Heart left ventricle (tissue), 16 donors: ENCODE results near the gene SORCS2. TPM values are rescaled to one million over a fixed set of nuclear protein-coding genes. Genes with fewer than 3 reads are reported as not detected.

ENCODE experiments used
- ATAC-seq, 4 donors: fragments of 200-7000 bp; cut with Tn5 transposase; one replicate each; pipeline ENCODE4 v1.9.1; 2020 to 2022; ENCODE audit warnings: moderate library complexity in 4 of 4, mild to moderate bottlenecking in 3 of 4, moderate number of reproducible peaks in 1 of 4
- DNase-seq, 5 donors: peaks; one replicate each; pipeline ENCODE4 v3.0.0-alpha.2; 2020
- H3K27ac ChIP-seq, 12 donors: fragments of 200-600 bp; sonication (generic) in 4 of 12; one replicate each; pipeline versions ENCODE4 v1.5.0 to v1.8.0; 2016 to 2022; ENCODE audit warnings: mild to moderate bottlenecking in 2 of 12
- H3K27me3 ChIP-seq, 9 donors: fragments of 200-600 bp; sonication (generic) in 2 of 9; one replicate each; pipeline versions ENCODE4 v1.5.1 to v1.8.0; 2016 to 2022; ENCODE audit warnings: mild to moderate bottlenecking in 3 of 9
- H3K36me3 ChIP-seq, 9 donors: fragments of 200-600 bp; sonication (generic) in 2 of 9; one replicate each; pipeline versions ENCODE4 v1.5.0 to v1.8.0; 2018 to 2022; ENCODE audit warnings: mild to moderate bottlenecking in 2 of 9
- H3K4me1 ChIP-seq, 12 donors: fragments of 200-600 bp; sonication (generic) in 4 of 12; one replicate each; pipeline versions ENCODE4 v1.5.0 to v1.8.0; 2016 to 2022; ENCODE audit warnings: mild to moderate bottlenecking in 3 of 12
- H3K4me3 ChIP-seq, 12 donors: fragments of 200-600 bp; sonication (generic) in 4 of 12; one replicate each; pipeline versions ENCODE4 v1.5.0 to v1.8.0; 2017 to 2022; ENCODE audit warnings: mild to moderate bottlenecking in 9 of 12, moderate library complexity in 4 of 12
- H3K9me3 ChIP-seq, 12 donors: fragments of 200-600 bp; sonication (generic) in 4 of 12; one replicate each; pipeline versions ENCODE4 v1.5.0 to v1.8.0; 2016 to 2022; ENCODE audit warnings: mild to moderate bottlenecking in 1 of 12
- POLR2A ChIP-seq, 2 donors: fragments of 450-650 bp; IDR thresholded peaks; one replicate each; pipeline ENCODE4 v1.6.1; 2017; ENCODE audit warnings: antibody characterized with exemption in 2 of 2, mild to moderate bottlenecking in 2 of 2, moderate library complexity in 2 of 2
- WGBS, 4 donors: extraction: QIAGEN DNeasy Blood & Tissue Kit in 2 of 4; methylation state at CpG; one replicate each; pipeline versions ENCODE4 v1.1.5 to v1.1.7; 2013 to 2018; 5-methylcytosine and 5-hydroxymethylcytosine counted together
- intact Hi-C, 10 donors: fragments of 100-400 bp; cut with DNase I; formaldehyde crosslinking; loops; one replicate each; pipeline versions ENCODE4 v1.11.1 to v1.14.2; 2022
- polyA plus RNA-seq, 2 donors: library from polyadenylated mRNA; stranded (reverse); fragments of 200-250 nt; gene quantifications; one replicate each; pipeline ENCODE4 v1.2.3, GENCODE V29; 2013
- total RNA-seq, 9 donors: library from RNA; depleted of rRNA in 2 of 9; stranded (reverse); fragments of >200 nt in 2 of 9; fragmentation: NEBNext Ultra II Directional in 3 of 9; extraction: Animal tissue kit (Norgen Biotek cat#: 25700) in 3 of 9; gene quantifications; one replicate each; pipeline versions ENCODE4 v1.1.0 to v1.2.4, GENCODE V29; 2016 to 2023
- TF ChIP-seq, protein P1 (sequence below), 12 donors: fragments of 200-600 bp; sonication (generic) in 4 of 12; IDR thresholded peaks; one replicate each; pipeline versions ENCODE4 v1.5.0 to v1.8.0; 2018 to 2022; ENCODE audit warnings: antibody characterized with exemption in 12 of 12, mild to moderate bottlenecking in 5 of 12
- donor health status: ischemic (EF 13 %, LVEDD 7.1; RV severe dilation, severe dysfunction).
- donor health status: healthy with polysubstance abuse.
- donor health status: DM: no; HTN: yes; CAD: no.
- donor health status: DM: no; HTN: no; CAD: no.
- donor health status: ischemic (EF 25% LVEDD 6.9; RV normal size, moderate dysfunction).
- donor health status: ischemic (EF 25% LVEDD 5.7; RV mildly dilated, moderate dysfunction).
- donor health status: healthy.
- donor health status: DM: yes; HTN: yes; CAD: no.
- donor health status: ischemic (EF 35%, LVEDD 5.7; RV mildly dilated, moderate dysfunction).
- donor health status: nonischemic (EF 11% LVEDD 7.7; RV severe dilation, severe dysfunction).
- donor health status: DM: yes; HTN: yes; CAD: no.
- donor health status: PGD.
- donor health status: ischemic (EF 29% LVEDD 5.4; RV normal size, mild dysfunction).
- donor health status: nonischemic (EF 23%, LVEDD 6.1; RV moderate dilation, normal function).

The SORCS2 gene
- total and polyA plus RNA-seq, 11 donors = 0.28 to 5.5 (median 2.4) TPM

DNA sequence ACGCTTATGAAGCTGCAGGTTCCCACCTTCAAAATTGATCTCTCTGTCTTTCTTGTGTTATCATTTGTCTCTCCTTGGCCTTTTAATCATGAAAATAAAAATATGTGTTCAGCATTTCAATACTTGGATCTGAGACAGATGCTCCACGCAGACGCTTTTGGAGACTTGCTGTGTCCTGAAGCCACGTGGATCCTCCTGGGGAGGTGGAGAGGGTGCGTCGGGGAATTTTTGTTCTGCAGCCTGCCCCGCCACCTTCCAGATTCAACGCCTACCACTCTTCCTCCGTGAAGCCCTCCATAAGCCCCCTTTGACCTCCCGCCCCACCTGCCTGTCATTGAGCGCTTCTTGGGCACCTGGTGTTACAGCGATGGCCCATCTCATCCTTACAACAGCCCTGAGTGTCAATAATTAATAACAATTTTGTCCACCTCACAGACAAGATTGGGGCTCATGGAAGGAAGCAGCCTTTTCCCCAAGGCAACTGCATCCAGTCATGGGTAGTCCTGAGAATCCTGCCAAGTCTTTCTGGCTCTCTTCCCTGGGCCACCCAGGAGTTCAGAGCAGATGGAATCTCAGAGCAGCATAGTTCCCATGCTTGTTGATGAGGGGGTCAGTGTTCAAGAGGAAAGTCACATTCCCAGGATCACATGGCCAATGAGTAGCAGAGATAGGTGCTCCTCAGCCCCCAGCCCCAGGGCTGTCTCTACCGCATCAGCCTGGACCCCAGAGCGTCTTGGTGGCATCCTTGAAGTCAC lies 415.0 kb downstream of the SORCS2 start:
- Histone ChIP-seq H3K36me3 (no peaks in the 10 kb centered on the region), H3K4me1 (no peaks in the 10 kb centered on the region), H3K9me3 (no peaks in the 10 kb centered on the region), H3K4me3 (no peak overlapping the region), H3K27ac (no peak overlapping the region), H3K27me3 (peaks cover 0 to 4% (median 0%) of the 10 kb centered on the region in 9 donors)
- TF ChIP-seq POLR2A (IDR thresholded peaks at IDR 0.05) = no peak
- TF ChIP-seq, protein P1, sequence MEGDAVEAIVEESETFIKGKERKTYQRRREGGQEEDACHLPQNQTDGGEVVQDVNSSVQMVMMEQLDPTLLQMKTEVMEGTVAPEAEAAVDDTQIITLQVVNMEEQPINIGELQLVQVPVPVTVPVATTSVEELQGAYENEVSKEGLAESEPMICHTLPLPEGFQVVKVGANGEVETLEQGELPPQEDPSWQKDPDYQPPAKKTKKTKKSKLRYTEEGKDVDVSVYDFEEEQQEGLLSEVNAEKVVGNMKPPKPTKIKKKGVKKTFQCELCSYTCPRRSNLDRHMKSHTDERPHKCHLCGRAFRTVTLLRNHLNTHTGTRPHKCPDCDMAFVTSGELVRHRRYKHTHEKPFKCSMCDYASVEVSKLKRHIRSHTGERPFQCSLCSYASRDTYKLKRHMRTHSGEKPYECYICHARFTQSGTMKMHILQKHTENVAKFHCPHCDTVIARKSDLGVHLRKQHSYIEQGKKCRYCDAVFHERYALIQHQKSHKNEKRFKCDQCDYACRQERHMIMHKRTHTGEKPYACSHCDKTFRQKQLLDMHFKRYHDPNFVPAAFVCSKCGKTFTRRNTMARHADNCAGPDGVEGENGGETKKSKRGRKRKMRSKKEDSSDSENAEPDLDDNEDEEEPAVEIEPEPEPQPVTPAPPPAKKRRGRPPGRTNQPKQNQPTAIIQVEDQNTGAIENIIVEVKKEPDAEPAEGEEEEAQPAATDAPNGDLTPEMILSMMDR (IDR thresholded peaks at IDR 0.05) = no peak
- intact Hi-C loops = no loop called here
- ATAC-seq = no peak
- WGBS, 4 donors = 84 to 90% (median 87%) methylated on average over 14 of the region's 14 CpGs
- peak in 1 of 5 donors; percentile 31 for DNase-seq

- H3K9me3 ChIP-seq = no peaks in the 10 kb centered on the region
- no peak for DNase-seq
- TF ChIP-seq, protein P1 (IDR thresholded peaks at IDR 0.05) = no peak
- ATAC-seq = peak in 1 of 4 donors; percentile 28
- no peaks in the 10 kb centered on the region for H3K4me1 ChIP-seq
- H3K27me3 ChIP-seq = peaks cover 0 to 4% (median 0%) of the 10 kb centered on the region in 9 donors
- H3K4me3 ChIP-seq = no peak overlapping the region
- no peak overlapping the region for H3K27ac ChIP-seq
- H3K36me3 ChIP-seq = no peaks in the 10 kb centered on the region
- WGBS, 4 donors = 58 to 78% (median 68%) methylated on average over 6 to 7 of the region's 7 CpGs
- intact Hi-C loops = no loop called here
These were observed 415.7 kb downstream of the SORCS2 start for GRCh38 chr4:7608046-7608445.

GRCh38 chr4:7609316-7609715 lies 417.0 kb downstream of the SORCS2 start:
- 66 to 79% (median 78%) methylated on average over 10 of the region's 10 CpGs for WGBS, 4 donors
- Histone ChIP-seq H3K27me3 (peaks cover 0 to 4% (median 0%) of the 10 kb centered on the region in 9 donors), H3K27ac (no peak overlapping the region), H3K4me3 (no peak overlapping the region), H3K9me3 (no peaks in the 10 kb centered on the region), H3K4me1 (no peaks in the 10 kb centered on the region), H3K36me3 (no peaks in the 10 kb centered on the region)
- ATAC-seq (no peak), DNase-seq (no peak)
- intact Hi-C loops = no loop called here
- no peak for TF ChIP-seq POLR2A (IDR thresholded peaks at IDR 0.05)
- TF ChIP-seq, protein P1 (IDR thresholded peaks at IDR 0.05) = no peak

DNA sequence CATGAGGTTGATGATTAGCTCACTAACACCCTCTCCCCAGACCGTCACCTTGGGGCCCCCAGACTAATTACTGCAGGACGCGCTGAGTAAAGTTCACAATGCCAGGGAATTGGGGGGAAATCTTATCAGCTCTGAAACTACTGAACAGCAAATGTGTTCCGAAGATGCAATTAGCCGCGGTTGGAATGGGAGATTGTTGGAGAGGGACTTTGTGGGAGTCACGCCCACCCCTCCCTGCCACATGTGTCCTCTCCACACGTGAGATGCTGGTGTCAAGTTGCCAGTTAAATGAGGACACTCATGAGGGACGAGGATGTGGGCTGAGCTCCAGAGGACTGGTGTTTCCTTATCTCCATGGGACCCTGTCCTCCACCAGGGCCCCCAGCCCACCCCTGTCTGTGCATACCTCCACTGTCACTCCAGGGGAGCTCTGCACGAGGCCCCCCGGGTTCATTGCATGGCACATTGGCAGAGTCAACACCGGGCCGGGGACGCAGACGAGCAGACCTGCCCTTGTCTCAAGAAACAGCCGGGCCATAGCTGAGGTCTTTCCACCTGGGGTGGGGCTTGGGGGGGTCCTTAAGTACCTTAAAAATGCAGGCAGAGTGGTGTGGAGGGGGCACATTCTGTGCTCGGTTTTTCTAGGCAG lies 417.8 kb downstream of the SORCS2 start:
- ATAC-seq (no peak), DNase-seq (no peak)
- H3K4me3 ChIP-seq = no peak overlapping the region
- TF ChIP-seq, protein P1 (IDR thresholded peaks at IDR 0.05) = no peak
- no peak for TF ChIP-seq POLR2A (IDR thresholded peaks at IDR 0.05)
- H3K4me1 ChIP-seq = no peaks in the 10 kb centered on the region
- H3K27ac ChIP-seq = no peak overlapping the region
- H3K9me3 ChIP-seq = no peaks in the 10 kb centered on the region
- intact Hi-C loops = no loop called here
- WGBS, 4 donors = 60 to 73% (median 65%) methylated on average over 12 to 17 of the region's 17 CpGs
- peaks cover 0 to 4% (median 0%) of the 10 kb centered on the region in 9 donors for H3K27me3 ChIP-seq
- no peaks in the 10 kb centered on the region for H3K36me3 ChIP-seq
